ENCODE measurements around the gene LIM2.

DNA sequence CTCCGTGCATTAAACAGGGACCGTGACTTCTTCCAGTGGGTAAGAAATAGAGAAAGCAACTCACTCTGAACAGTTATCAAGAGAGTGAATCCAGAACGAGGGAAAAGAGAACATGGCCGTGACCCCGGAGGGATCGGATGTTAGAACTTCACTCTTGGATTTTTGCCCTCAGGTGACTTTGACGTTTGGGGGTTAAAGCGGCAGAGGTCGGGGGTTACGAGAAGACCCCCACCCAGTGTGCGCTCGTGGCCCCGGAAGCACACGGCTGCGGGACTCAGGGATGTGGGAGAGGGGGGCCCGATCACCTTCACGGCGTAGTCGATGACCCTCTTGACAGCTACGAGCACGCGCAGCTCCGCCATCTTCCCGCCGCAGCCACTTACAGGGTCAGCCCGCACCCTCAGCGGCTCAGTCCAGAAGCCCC is 21.8 kb downstream of the LIM2 start, which contains the start of gene ETFB:
- TF ChIP-seq EZH2 (IDR thresholded peaks at IDR 0.05) (no peak), CTCF (IDR thresholded peaks at IDR 0.05) (no peak)
